Liver (tissue), 9 donors: ENCODE measurements around the gene PKP4. TPM values are rescaled to one million over a fixed set of nuclear protein-coding genes. Genes with fewer than 3 reads are reported as not detected.

Source experiments
- DNase-seq: peaks from one replicate; pipeline ENCODE4 v3.0.0-alpha.2; 2017; ENCODE audit warnings: low spot score
- H3K27ac ChIP-seq, 2 donors: one replicate each; pipeline ENCODE4 v1.7.0; 2013; ENCODE audit warnings: inconsistent platforms in 2 of 2, low read length in 2 of 2, control low read depth in 1 of 2, low read depth in 1 of 2, mild to moderate bottlenecking in 1 of 2
- H3K27me3 ChIP-seq, 4 donors: one replicate each; pipeline versions ENCODE4 v1.6.1 to v1.7.0; 2013; ENCODE audit warnings: low read length in 3 of 4, inconsistent platforms in 1 of 4, mild to moderate bottlenecking in 1 of 4, moderate library complexity in 1 of 4; ENCODE audit not compliant: control insufficient read depth in 4 of 4, insufficient read depth in 4 of 4
- H3K36me3 ChIP-seq, 4 donors: one replicate each; pipeline versions ENCODE4 v1.6.1 to v1.7.0; 2013; ENCODE audit warnings: low read length in 3 of 4, mild to moderate bottlenecking in 3 of 4, low read depth in 1 of 4, moderate library complexity in 1 of 4; ENCODE audit not compliant: control insufficient read depth in 4 of 4, insufficient read depth in 3 of 4
- H3K4me1 ChIP-seq, 4 donors: one replicate each; pipeline versions ENCODE4 v1.6.1 to v1.7.0; 2013; ENCODE audit warnings: low read length in 3 of 4, mild to moderate bottlenecking in 3 of 4, moderate library complexity in 1 of 4; ENCODE audit not compliant: control insufficient read depth in 4 of 4, insufficient read depth in 4 of 4
- H3K4me3 ChIP-seq, 3 donors: one replicate each; pipeline versions ENCODE4 v1.6.1 to v1.7.0; 2013; ENCODE audit warnings: low read length in 3 of 3, control low read depth in 1 of 3, low read depth in 1 of 3, mild to moderate bottlenecking in 1 of 3
- H3K9ac ChIP-seq, 2 donors: one replicate each; pipeline ENCODE4 v1.7.0; 2013; ENCODE audit warnings: low read length in 2 of 2, mild to moderate bottlenecking in 2 of 2, moderate library complexity in 2 of 2, control low read depth in 1 of 2, low read depth in 1 of 2
- H3K9me3 ChIP-seq, 4 donors: one replicate each; pipeline versions ENCODE4 v1.6.1 to v1.7.0; 2013; ENCODE audit warnings: low read length in 3 of 4; ENCODE audit not compliant: control insufficient read depth in 4 of 4
- CTCF ChIP-seq: fragments of 150-350 bp; IDR thresholded peaks from 2 replicates; pipeline ENCODE4 v1.5.1; 2017; ENCODE audit warnings: improper control_type of control experiment, low read depth, low read length; ENCODE audit not compliant: missing input control
- EGR1 ChIP-seq, 2 donors: IDR thresholded peaks; 2 replicates each; pipeline ENCODE4 v1.6.1; 2016 to 2018; ENCODE audit warnings: antibody characterized with exemption in 2 of 2, low read depth in 2 of 2
- FOXA2 ChIP-seq: IDR thresholded peaks from 2 replicates; pipeline ENCODE4 v1.6.1; 2016; ENCODE audit warnings: antibody characterized with exemption
- GABPA ChIP-seq, 2 donors: IDR thresholded peaks in 1 of 2; conservative IDR thresholded peaks in 1 of 2; 2 replicates each; pipeline ENCODE4 v1.6.1; 2016; ENCODE audit warnings: antibody characterized with exemption in 2 of 2, mild to moderate bottlenecking in 1 of 2, moderate library complexity in 1 of 2
- HNF4A ChIP-seq, 2 donors: conservative IDR thresholded peaks; 2 replicates each; pipeline ENCODE4 v1.6.1; 2016; ENCODE audit warnings: antibody characterized with exemption in 2 of 2, mild to moderate bottlenecking in 2 of 2
- HNF4G ChIP-seq: IDR thresholded peaks from 2 replicates; pipeline ENCODE4 v1.6.1; 2016; ENCODE audit warnings: antibody characterized with exemption
- JUND ChIP-seq, 2 donors: IDR thresholded peaks; 2 replicates each; pipeline ENCODE4 v1.6.1; 2016; ENCODE audit warnings: antibody characterized with exemption in 2 of 2
- NR2F2 ChIP-seq: IDR thresholded peaks from 2 replicates; pipeline ENCODE4 v1.6.1; 2016; ENCODE audit warnings: antibody characterized with exemption
- RAD21 ChIP-seq, 2 donors: IDR thresholded peaks; 2 replicates each; pipeline ENCODE4 v1.6.1; 2016; ENCODE audit warnings: antibody characterized with exemption in 2 of 2, mild to moderate bottlenecking in 2 of 2
- REST ChIP-seq: IDR thresholded peaks from 2 replicates; pipeline ENCODE4 v1.6.1; 2016; ENCODE audit warnings: antibody characterized with exemption, mild to moderate bottlenecking
- SP1 ChIP-seq: IDR thresholded peaks from 2 replicates; pipeline ENCODE4 v1.6.1; 2018; ENCODE audit warnings: antibody characterized with exemption, mild to moderate bottlenecking
- TAF1 ChIP-seq: conservative IDR thresholded peaks from 2 replicates; pipeline ENCODE4 v1.6.1; 2016; ENCODE audit warnings: antibody characterized with exemption, mild to moderate bottlenecking
- YY1 ChIP-seq: IDR thresholded peaks from 2 replicates; pipeline ENCODE4 v1.6.1; 2016; ENCODE audit warnings: antibody characterized with exemption, mild to moderate bottlenecking
- WGBS: extraction: QIAGEN DNeasy Blood & Tissue Kit; methylation state at CpG from one replicate; pipeline ENCODE4 v1.1.7; 2013; 5-methylcytosine and 5-hydroxymethylcytosine counted together
- polyA plus RNA-seq, 2 donors: library from polyadenylated mRNA; stranded (reverse) in 1 of 2; unstranded in 1 of 2; fragments of 200-250 nt in 1 of 2; fragments of >200 nt in 1 of 2; fragmentation: Nextera tagmentation in 1 of 2; extraction: Ambion mirVana in 1 of 2; gene quantifications; one replicate each; pipeline versions ENCODE4 v1.2.1 to v1.2.3, GENCODE V29; 2013 to 2015
- total RNA-seq, 2 donors: library from RNA; depleted of rRNA; stranded (reverse); fragments of >200 nt; gene quantifications; one replicate each; pipeline ENCODE4 v1.2.3, GENCODE V29; 2014
- donor health status: healthy.
- donor health status: healthy.
- donor health status: healthy.
- donor health status: healthy.
- donor health status: healthy.

PKP4 gene
- total and polyA plus RNA-seq, 4 donors, result 7.7 to 33.8 (median 19.0) TPM

- no peak for TF ChIP-seq TAF1
- no peak for TF ChIP-seq NR2F2
- no peak for TF ChIP-seq EGR1 (IDR thresholded peaks at IDR 0.05; ENCODE audit: low read depth in 2 of 2)
- no peak for TF ChIP-seq JUND (IDR thresholded peaks at IDR 0.05)
- TF ChIP-seq REST, result no peak
- no peak for TF ChIP-seq RAD21 (IDR thresholded peaks at IDR 0.05)
- no peak for TF ChIP-seq SP1
Observed at GRCh38 chr2:158728422-158728821, 271.7 kb downstream of the PKP4 start (continued).

- TF ChIP-seq CTCF (no peak), YY1 (no peak), FOXA2 (no peak), NR2F2 (no peak), EGR1 (IDR thresholded peaks at IDR 0.05; ENCODE audit: low read depth in 2 of 2) (no peak), HNF4G (no peak), HNF4A (conservative IDR thresholded peaks at IDR 0.05) (no peak)
- no peak for DNase-seq
- no peaks in the 10 kb centered on the region for H3K9me3 ChIP-seq
- no peak overlapping the region for H3K9ac ChIP-seq
- H3K4me1 ChIP-seq, result no peaks in the 10 kb centered on the region
- no peaks in the 10 kb centered on the region for H3K36me3 ChIP-seq
- no peak overlapping the region for H3K27ac ChIP-seq
- WGBS, result 93% methylated on average over 5 of the region's 5 CpGs
- H3K4me3 ChIP-seq, result no peak overlapping the region
- H3K27me3 ChIP-seq, result no peaks in the 10 kb centered on the region
Observed at GRCh38 chr2:158729451-158729850, 272.7 kb downstream of the PKP4 start.

GRCh38 chr2:158729873-158730620 is 273.3 kb downstream of the PKP4 start:
- 89% methylated on average over 16 of the region's 16 CpGs for WGBS
- Histone ChIP-seq H3K4me1 (no peaks in the 10 kb centered on the region), H3K27me3 (no peaks in the 10 kb centered on the region), H3K9ac (no peak overlapping the region), H3K4me3 (no peak overlapping the region), H3K27ac (no peak overlapping the region), H3K9me3 (no peaks in the 10 kb centered on the region), H3K36me3 (no peaks in the 10 kb centered on the region)
- no peak for DNase-seq
- no peak for TF ChIP-seq NR2F2
- no peak for TF ChIP-seq RAD21 (IDR thresholded peaks at IDR 0.05)
- no peak for TF ChIP-seq HNF4G
- TF ChIP-seq GABPA (IDR thresholded peaks at IDR 0.05 in 1 of 2, conservative IDR thresholded peaks at IDR 0.05 in 1 of 2), result no peak
- TF ChIP-seq SP1, result no peak
- TF ChIP-seq TAF1, result no peak
- no peak for TF ChIP-seq FOXA2
